AG04449 (cell line): Measurements from ENCODE around the gene RHOC.

Experiments used
- CTCF ChIA-PET: fragments of 350-600 bp; formaldehyde crosslinking; extraction: SDS; loops from one replicate; lab custom pipeline; 2021; ENCODE audit warnings: antibody characterized with exemption; lab: Yijun Ruan, JAX
- POLR2A ChIA-PET: fragments of 400-600, 350-600 bp; formaldehyde crosslinking; extraction: SDS; loops from one replicate; lab custom pipeline; 2020; ENCODE audit warnings: antibody characterized with exemption, inconsistent platforms; lab: Yijun Ruan, JAX
- DNase-seq: peaks from one replicate; pipeline ENCODE4 v3.0.0-alpha.2; 2010; ENCODE audit warnings: low read depth, low spot score
- H3K4me3 ChIP-seq: 2 replicates; pipeline ENCODE4 v1.5.1; 2011; ENCODE audit warnings: low read depth, mild to moderate bottlenecking, control low read depth, low read length
- CTCF ChIP-seq: IDR thresholded peaks from one replicate; pipeline ENCODE4 v1.5.1; 2011; ENCODE audit warnings: mild to moderate bottlenecking, moderate library complexity, low read length, control low read depth, inconsistent platforms; ENCODE audit not compliant: insufficient read depth; ENCODE audit errors: missing control alignments

Gene RHOC

GRCh38 chr1:112704391-112704933 is 2.5 kb downstream of the RHOC start:
- H3K4me3 ChIP-seq: peak overlapping the region; percentile 88
- ChIA-PET CTCF (interaction anchor here (0.8 to 4.5 kb wide), 11 partner anchors 11 to 368 kb away, joined by 3 to 36 read pairs (median 4); partner anchors contain the start of genes LRIG2, MOV10 and PPM1J), POLR2A (interaction anchor here (0.6 to 2.3 kb wide), 13 partner anchors 9 to 1584 kb away, joined by 3 to 21 read pairs (median 4); partner anchors contain the start of genes CAPZA1, CTTNBP2NL, MOV10 and PPM1J)
- DNase-seq: no peak
- TF ChIP-seq CTCF: no peak

GRCh38 chr1:112703706-112704105 is 3.2 kb downstream of the RHOC start:
- CTCF ChIA-PET: interaction anchor here (1.0 to 4.5 kb wide), 7 partner anchors 12 to 369 kb away, joined by 3 to 36 read pairs (median 6); partner anchors contain the start of genes LRIG2, MOV10 and PPM1J
- no peak for TF ChIP-seq CTCF
- POLR2A ChIA-PET: interaction anchor here (0.6 to 2.3 kb wide), 4 partner anchors 29 to 1584 kb away, joined by 5 to 21 read pairs (median 14); partner anchors contain the start of genes CAPZA1, CTTNBP2NL, MOV10 and ST7L
- H3K4me3 ChIP-seq: no peak overlapping the region
- no peak for DNase-seq

- TF ChIP-seq CTCF: no peak
- POLR2A ChIA-PET: interaction anchor here (0.7 to 1.7 kb wide), 3 partner anchors 8 to 152 kb away, joined by 4 to 6 read pairs (median 4); partner anchors contain the start of gene MOV10
Measured at GRCh38 chr1:112702420-112703261, 4.3 kb downstream of the RHOC start.

GRCh38 chr1:112702067-112702395 is 4.9 kb downstream of the RHOC start:
- ChIA-PET CTCF (interaction anchor here (0.6 to 4.5 kb wide), 6 partner anchors 12 to 311 kb away, joined by 3 to 36 read pairs (median 7); partner anchors contain the start of genes MOV10 and PPM1J), POLR2A (interaction anchor here (0.5 to 1.7 kb wide), 2 partner anchors 28 to 175 kb away, joined by 3 to 6 read pairs; partner anchors contain the start of gene MOV10)
- TF ChIP-seq CTCF: no peak
- no peak overlapping the region for H3K4me3 ChIP-seq
- DNase-seq: no peak

More at GRCh38 chr1:112702420-112703261, 4.3 kb downstream of the RHOC start:
- no peak overlapping the region; the same call in 1 of the 2 replicates for H3K4me3 ChIP-seq
- DNase-seq: no peak
- CTCF ChIA-PET: interaction anchor here (1.1 to 4.5 kb wide), 5 partner anchors 13 to 311 kb away, joined by 5 to 36 read pairs (median 21); partner anchors contain the start of genes MOV10 and PPM1J

- ChIA-PET CTCF (interaction anchor here (0.6 to 4.5 kb wide), 7 partner anchors 12 to 310 kb away, joined by 3 to 36 read pairs (median 9); partner anchors contain the start of genes MOV10 and PPM1J), POLR2A (interaction anchor here (0.5 to 3.0 kb wide), 5 partner anchors 11 to 175 kb away, joined by 3 to 15 read pairs (median 6); partner anchors contain the start of gene MOV10)
- peak overlapping the region; percentile 6 for H3K4me3 ChIP-seq
Measured at GRCh38 chr1:112701227-112702066, 5.5 kb downstream of the RHOC start.

More at GRCh38 chr1:112701227-112702066, 5.5 kb downstream of the RHOC start:
- no peak for TF ChIP-seq CTCF
- DNase-seq: no peak
